HG02852 (cell line): ENCODE measurements around the gene PDAP1.
A peak's percentile ranks its signal among the peaks of the same experiment; 100 is the strongest.
"Not testable (repeated sequence)": the region's sequence is repeated elsewhere in the genome, so short reads cannot be mapped to it uniquely, and the experiment has no call there.

Experiments used
- ATAC-seq: cut with Tn5 transposase; IDR thresholded peaks from one replicate; pipeline ENCODE4 v1.9.1; 2021; ENCODE audit warnings: mild to moderate bottlenecking, moderate library complexity; ENCODE audit not compliant: unreplicated experiment

The PDAP1 gene

DNA sequence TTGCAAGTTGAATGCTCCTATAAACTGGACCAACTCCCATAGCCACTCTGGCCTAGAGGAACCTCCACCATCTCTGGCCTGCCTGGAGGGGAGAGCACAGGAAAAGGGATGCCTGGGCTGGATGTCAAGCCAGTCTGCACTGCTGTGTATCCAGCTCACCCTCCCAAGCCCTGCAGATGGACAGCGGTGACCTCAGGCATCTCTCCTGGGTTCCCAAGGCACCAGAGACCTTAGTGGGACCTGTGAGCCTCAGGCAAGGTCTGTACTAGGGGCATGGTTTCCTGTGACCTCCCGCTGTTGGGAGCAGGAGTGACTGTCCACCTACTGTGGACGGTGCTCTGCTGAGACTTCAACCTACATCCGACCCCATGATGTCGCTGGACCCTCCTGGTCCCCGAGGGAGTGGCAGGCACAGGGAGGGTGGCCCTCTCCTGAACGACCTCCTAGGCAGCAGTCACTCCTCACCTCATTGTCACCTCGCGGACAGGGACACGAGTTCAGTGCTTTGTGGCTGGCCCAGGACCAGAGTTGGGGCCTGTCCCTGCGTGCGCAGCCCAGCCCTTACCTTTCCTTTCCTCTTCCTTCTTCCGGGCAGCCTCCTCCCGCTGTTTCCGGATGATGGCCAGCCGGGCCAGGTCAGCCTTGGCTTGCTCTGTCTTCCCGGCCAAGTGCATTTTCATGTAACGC lies 11.0 kb downstream of the PDAP1 start:
- no peak for ATAC-seq

DNA sequence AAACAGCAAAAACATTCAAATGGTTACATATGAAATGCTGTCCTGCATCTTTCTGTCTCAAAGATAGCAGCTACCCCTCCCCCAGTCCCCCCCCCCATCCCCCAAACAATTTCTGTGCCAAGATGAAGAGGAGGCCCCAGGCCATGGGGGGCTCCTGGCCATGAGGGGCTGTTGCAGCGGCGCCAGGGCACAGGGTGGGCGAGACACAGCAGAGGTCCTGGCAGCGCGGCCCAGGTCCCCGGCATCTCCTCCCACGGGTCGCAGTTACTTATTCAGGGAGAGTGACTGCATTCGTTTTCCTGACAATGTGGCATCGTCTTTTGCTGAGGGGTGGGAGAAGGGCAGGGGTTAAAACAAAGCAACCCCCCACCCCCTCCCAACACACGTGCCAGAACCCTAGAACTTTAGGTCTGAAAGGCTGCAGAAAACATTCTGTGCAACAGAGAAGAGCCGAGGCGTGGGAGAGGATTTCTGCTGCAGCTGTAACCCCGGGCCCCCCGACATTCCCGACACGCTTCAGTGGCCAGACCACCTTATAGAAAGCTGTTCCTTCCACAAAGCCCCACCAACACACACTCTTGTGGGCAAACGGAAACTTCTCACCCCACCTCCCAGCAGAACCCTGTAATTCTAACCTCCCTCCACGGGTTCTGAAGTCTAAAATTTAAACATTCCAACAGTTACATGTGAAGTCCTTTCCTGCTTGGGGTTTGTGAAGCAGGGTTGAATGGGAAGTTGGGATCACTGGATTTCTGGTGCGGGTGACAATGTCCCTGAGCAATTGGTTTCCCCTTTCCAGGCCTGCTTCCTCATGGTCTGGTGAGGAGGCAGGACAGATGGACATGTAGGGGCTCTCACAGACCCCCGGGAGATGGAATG lies 11.7 kb downstream of the PDAP1 start:
- no peak for ATAC-seq

DNA sequence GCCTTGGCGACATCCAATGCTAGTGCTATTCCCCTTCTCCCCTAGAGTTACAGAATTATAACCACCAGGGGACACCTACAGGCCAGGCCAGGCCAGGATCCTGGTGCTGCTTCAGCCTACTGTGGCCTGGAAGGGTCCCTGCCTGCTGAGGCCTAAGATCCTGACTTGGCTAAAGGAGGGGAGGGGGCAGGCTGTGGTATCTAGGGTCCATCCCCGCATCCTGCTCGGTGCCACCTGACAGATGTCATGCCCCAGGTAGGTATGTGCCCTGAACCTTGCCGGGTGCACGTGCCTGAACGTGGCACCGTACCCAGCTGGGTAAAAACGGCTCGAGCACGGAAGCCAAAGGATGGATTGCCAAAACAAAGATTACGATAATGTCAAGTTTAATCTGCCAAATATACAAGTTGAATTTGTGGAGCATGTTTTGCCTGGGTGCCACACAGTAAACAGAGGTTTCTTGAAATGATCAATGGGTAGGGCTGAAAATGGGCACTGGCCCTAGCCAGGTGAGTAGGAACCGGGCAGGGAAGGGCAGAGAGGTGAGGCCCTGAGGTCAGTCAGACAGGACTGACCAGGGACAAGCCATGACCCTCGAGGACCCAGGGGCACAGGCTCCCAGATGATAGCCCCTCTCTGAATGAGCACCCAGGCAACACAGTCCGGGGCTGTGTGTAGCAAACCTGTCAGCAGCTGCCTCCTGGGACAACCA lies 12.6 kb downstream of the PDAP1 start:
- no peak for ATAC-seq

DNA sequence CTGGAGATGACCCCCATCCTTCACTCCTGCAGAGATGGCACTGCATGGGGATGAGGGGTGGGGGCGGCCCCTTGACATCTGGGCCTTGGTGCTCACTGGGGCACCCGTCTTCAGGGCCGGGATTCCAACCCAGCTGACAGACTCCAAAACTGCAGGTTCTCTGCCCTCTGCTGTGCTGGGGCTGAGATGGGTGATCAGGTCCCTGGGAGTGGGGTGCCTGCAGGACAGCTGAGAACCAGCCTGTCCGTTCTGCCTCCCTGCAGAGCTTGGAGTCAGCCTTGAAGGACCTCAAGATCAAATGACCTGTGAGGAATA lies 14.3 kb downstream of the PDAP1 start:
- no peak for ATAC-seq

DNA sequence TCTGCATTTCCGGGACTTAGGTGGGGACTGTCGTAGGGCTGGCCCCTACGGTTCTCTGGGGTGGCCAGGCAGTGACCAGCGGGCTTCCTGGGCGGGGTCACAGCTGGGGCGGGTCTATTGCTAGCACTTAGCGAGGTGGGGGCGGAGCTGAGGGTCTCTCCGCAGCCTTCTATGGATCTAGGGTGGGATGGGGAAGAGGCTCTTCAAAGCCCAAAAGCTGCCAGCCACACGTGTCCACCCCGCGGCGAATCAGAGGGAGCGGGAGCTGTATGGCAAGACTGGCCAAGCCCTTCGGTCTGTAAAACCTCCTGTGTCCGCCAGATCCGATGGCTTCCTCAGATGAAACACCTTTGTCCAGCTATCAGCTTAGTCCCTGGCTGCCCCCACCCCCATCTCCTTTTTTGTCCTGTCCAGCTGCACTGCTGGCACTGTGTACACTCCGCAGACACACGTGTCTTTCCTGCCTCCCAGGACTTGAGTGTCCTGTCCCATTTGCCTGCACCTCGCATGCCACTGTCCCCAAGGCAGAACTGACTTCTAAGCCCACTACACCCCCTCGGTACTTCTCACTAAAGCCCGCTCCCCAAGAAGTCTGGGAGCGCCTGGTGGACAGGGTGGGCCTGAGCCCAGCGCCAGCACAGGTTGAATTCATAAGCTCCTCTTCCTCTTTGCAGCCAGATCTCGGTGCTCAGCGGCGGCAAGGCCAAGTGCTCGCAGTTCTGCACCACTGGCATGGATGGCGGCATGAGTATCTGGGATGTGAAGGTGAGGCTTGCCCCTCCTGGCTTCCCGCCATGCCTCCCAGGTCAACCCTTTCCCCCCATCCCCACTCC lies 14.8 kb downstream of the PDAP1 start:
- ATAC-seq: no peak

DNA sequence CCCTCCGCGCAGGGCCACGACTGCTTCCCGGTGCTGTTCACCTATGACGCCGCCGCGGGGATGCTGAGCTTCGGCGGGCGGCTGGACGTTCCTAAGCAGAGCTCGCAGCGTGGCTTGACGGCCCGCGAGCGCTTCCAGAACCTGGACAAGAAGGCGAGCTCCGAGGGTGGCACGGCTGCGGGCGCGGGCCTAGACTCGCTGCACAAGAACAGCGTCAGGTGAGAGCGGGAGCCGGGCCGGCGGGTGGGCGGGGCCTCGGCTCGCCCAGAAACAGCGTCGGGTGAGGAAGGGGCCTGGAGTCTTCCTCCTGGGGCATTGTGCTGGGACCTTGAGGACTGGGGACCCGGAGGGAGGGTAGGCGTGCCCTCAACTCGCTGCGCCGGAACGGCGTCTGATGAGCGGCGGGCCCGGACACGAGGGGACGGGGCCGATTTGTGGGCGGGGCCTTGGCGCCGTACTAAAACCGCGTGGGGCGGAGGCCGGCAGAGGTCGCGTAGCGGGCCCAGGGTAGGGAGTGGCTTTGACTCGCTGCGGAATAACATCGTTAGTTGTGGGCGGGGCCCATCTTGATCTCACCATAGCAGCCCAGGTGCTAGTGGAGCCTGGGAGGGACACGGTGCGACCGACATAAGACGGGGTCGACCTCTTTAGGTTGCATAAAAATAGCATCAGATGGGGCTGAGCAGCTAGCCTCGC lies 15.6 kb downstream of the PDAP1 start:
- ATAC-seq: peak; percentile 45

DNA sequence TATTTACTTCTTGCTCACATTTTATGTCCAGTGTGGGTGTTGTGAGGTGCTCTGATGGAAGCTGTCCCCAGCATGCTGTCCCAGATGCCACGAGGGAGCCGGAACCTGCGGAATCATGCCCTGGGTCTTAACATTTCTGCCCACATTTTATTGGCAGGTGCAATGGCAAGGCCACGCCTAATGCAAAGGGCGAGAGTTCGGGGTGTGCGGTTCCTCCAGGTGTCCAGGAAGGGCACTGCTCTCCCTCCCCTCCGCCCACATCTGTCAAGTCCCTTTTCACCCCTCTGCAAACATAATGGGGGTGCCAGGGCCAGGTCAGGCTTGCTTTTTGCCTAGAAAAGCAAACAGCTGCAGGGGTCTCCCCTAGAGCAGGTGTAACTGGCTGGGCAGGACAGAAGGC lies 16.4 kb downstream of the PDAP1 start:
- ATAC-seq: no peak

DNA sequence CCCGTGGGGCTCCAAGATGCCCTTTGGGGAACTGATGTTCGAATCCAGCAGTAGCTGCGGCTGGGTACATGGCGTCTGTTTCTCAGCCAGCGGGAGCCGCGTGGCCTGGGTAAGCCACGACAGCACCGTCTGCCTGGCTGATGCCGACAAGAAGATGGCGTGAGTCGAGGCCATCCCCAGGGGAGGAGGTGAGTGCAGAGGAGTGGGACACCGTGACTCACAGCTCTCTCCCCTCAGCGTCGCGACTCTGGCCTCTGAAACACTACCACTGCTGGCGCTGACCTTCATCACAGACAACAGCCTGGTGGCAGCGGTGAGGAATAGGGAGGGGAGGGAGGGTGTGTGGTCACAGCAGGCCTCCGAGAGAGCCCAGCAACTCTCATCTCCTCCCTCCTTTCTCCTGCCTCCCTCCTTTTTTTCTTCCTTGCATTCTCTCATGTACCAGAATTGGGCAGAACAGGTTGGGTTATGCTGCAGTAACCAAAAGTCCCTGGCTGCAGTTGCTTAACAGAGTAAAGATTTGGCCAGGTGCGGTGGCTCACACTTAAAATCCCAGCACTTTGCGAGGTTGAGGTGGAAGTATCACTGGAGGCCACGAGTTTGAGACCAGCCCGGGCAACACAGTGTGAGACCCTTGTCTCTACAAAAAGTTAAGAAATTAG lies 17.3 kb downstream of the PDAP1 start:
- no peak for ATAC-seq

DNA sequence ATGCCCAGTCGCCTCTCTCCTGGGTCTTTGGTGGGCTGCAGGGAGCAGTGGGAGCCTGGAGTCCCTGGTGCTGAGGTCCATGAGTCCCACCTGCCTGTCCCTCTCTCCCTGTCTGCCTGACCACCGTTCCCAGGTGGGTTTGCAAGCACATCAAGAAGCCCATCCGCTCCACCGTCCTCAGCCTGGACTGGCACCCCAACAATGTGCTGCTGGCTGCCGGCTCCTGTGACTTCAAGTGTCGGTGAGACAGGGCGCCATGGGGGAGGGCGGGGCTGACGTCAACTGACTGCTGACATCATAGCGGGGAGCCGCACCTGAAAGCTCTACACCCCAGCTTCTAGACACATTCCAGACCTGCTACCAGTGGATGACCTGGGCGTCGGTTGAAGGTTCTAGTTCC lies 18.6 kb downstream of the PDAP1 start:
- ATAC-seq: no peak

DNA sequence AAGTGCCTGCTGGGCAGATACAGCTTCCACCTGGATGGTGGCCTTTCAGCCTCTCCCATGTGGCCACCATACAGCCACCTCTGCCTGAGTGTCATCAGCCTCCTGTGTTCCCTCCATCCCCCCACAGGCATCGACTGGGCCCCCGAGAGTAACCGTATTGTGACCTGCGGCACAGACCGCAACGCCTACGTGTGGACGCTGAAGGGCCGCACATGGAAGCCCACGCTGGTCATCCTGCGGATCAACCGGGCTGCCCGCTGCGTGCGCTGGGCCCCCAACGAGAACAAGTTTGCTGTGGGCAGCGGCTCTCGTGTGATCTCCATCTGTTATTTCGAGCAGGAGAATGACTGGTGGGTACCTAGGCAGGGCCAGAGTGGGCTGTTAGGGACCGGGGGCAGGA lies 20.5 kb downstream of the PDAP1 start:
- no peak for ATAC-seq

DNA sequence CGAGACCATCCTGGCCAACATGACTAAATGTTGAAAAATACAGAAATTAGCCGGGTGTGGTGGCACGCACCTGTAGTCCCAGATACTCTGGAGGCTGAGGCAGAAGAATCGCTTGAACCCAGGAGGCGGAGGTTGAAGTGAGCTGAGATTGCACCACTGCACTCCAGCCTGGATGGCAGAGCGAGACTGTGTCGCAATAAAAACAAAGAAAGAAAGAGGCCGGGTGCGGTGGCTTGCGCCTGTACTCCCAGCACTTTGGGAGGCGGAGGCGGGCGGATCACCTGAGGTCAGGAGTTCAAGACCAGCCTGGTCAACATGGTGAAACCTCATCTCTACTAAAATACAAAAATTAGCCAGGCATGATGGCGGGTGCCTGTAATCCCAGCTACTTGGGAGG lies 21.2 kb downstream of the PDAP1 start:
- ATAC-seq: not testable (repeated sequence)

DNA sequence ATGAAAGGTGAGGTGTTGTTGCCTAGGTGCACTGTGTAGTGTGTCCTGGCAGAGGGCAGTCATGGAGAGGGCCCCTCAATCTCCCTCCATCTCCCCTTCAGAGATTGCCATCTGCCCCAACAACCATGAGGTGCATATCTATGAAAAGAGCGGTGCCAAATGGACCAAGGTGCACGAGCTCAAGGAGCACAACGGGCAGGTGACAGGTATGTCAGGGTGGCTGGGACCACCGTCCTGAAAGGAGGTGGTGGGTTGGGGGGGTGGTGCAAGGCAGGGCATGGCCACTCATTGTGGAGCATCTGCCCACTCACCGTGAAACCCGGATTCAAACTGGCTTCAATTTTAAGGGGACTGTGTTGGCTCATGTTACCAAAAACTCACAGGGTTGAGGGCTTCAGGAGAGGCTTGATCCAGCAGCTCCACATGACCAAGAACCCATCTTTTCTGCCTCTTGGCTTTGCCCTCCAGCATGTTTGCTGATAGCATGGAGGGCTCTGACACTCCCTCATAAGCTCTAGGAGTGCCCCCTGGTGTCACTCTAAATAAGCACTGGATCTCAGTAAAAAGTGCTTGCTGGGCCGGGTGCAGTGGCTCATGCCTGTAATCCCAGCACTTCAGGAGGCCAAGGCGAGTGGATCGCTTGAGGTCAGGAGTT lies 21.7 kb downstream of the PDAP1 start:
- no peak for ATAC-seq

DNA sequence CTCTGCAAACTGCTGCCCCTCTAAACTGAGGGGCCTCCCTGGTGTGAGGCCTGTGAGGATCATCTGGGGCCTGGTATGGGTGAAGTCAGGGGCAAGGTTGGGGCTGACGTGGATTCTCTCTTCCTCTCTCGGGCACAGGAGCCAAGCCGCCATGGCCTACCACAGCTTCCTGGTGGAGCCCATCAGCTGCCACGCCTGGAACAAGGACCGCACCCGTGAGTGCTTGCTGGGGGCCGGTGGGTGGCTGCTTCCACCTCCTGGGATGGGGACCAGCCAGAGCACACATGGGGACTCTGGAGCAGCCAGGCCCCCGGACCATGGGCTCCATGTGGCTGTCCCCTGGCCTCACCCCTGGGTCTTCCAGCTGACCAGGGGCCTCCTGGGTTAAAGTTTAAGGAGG lies 22.8 kb downstream of the PDAP1 start:
- ATAC-seq: no peak

DNA sequence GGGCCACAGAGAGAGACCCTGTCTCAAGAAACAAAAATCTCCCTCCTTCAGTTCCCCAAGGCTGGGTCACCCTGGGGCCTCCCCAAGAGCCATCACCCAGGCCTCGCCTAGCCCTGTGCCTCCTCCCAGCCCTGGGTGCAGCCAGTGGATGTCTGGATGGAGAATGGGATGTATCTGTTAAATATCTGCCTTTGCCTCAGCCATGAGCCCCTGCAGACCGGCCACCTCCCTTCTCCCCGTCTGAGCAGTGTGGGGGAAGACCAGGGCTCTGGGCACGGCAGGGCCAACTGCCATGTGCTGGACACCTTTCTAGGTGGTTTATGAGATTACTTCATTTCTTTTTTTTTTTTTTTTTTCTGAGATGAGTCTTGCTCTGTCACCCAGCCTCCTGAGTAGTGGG lies 23.9 kb downstream of the PDAP1 start:
- ATAC-seq: no peak

DNA sequence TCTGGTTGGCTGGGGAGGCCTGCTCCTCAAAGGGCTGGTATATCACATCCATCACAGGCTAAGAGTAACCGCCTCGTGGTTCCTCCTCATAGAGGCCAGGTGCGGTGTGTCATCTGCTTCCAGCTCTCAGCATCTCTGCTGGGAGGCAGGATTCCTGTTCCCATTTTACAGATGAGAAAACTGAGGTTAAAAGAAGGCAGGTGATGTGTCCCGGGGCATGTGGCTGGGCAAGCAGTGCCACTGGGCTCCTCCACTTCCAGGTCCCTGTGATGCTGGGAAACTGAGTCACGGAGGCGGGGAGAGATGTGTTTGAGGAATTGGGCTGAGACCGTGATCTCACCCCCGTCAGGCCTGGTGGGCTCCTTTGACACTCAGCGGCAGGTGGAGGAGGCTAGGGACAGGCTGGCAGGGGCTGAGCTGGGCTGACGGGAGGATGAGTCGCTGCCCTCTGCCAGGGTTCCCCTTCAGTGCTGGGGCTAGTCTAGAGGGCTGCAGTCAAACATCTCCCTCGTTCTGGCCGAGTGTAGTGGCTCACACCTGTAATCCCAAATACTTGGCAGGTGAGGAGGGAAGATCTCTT lies 24.5 kb downstream of the PDAP1 start:
- ATAC-seq: no peak

DNA sequence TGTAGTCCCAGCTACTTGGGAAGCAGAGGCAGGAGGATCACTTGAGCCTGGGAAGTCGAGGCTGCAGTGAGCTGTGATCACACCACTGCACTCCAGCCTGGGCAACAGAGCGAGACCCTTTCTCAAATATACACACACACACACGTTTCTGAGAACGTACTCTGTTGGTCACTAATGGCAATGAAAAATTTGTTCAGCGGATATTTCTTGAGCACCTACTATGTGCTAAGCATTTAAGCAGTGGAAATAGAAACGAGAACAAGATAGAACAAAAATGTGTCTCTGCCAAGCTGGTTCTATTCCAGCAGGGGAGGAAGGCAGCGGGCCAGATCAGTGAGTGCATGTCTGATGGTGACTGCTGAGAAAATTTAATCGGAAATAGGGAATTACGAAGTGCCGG lies 25.2 kb downstream of the PDAP1 start:
- ATAC-seq: no peak

DNA sequence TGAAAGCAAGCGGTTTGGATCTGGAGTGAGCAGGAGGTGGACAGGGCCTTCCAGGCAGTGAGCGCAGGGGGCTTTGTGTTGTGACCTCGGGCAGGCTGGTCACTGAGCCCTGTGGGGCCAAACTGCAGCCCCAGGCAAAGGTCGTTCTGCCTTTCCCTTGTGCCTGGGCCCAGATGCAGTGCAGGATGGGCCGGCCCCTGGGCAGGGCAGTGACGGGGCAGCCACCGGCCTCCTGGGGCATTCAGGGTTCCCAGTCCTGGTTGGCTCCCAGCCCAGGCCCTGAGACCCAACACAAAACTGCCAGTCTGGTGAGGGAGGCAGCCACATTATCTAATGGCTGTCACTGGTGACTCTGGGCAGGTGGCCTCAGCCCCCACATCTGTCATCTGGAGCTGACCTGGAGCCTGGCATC lies 26.7 kb downstream of the PDAP1 start:
- no peak for ATAC-seq

DNA sequence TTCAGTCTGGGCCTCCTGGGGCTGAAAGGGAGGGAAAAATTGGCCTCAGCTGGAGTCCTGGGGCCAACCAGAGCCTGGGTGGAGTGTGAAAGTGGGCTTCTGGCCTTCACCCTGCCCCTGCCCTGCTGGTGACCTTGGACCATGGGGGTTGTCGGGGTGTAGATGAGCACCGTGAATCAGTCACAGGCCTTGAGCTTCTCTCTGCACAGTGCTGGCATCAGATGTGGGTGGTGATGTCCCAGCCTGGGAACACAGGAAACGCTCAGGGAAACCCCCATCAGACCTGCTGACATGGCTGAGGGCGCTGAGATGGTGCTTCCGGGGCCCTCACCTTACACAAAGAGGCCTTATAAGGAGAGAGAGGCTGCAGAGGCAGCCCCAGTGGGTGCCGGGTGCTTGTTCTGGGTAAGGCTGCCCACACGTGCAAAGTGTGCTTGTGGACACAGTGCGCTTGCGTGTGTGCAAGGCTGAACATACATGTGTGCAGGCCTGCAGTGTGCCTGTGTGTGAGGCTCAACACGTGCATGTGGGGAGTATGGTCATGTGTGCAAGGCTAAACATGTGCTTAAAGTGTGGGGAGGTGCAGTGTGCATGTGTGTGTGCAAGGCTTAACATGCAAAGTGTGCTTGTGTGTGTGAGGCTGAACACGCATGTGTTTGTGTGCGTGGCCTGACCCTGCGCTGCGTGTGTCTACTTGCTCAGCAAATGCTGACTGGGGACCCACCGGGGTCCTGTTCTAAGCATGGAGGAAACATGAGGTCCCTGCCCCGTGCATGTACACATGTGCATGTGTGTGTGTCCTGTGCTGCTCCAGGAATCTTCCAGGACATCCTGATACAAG lies 27.4 kb downstream of the PDAP1 start:
- peak; percentile 72 for ATAC-seq
